HG03039 (cell line): ENCODE measurements around the gene VWA2.

Source experiments
- ATAC-seq: cut with Tn5 transposase; IDR thresholded peaks from one replicate; pipeline ENCODE4 v1.9.1; 2021; ENCODE audit warnings: mild to moderate bottlenecking, moderate library complexity; ENCODE audit not compliant: unreplicated experiment

VWA2 gene

DNA sequence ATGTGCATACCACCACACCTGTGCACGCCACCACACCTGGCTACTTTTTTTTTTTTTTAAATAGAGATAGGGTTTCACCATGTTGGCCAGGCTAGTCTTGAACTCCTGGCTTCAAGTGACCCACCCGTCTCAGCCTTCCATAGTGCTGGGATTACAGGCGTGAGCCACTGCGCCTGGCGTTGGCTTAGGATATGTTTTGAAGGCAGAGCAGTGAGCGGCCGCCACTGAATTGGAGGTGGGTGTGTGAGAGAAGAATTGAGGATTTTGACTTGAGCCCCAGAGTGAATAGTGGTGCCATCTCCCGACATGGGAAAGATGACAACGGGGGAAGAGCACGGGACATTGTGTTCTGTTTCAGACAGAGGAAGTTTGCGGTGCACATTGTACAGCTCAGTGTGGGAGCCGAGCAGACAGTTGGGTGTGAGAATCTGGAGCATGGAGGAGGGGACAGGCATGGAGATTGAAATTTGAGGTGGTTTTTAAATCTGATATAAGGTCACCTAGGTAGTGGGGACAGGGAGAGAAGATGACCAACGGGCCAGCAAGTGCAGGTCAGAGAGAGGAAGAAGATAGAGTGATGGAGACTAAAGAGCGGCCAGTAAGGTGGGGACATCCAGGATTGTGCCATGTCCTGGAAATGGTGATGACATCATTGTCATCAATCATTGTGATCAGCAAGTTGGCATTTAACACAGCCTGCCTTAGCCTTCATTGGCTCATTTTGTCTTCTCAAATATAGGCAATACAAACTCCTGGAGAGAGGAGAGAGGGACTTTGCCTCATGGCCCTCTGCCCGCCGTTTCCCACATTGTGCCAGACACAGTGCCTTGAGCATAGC is 35.8 kb downstream of the VWA2 start:
- ATAC-seq, result no peak

DNA sequence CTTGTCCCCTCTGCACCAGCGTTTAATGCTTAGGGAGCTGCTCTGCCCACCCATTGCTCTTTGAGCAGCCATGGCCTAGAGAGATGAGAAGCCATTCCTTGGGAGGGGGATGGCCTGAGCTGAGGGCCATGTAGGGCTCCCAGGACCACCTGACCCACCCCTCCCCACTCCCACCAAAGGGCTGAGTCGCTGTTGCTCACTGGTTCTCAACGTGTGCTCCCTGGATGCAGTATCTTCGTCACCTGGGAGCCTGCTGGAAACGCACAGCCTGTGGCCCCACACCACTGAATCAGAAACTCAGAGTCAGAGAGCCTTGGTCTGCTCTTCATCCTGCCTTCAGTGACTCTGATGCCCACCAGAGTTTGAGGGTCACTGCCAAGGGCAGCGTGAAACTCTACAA is 37.0 kb downstream of the VWA2 start:
- no peak for ATAC-seq

DNA sequence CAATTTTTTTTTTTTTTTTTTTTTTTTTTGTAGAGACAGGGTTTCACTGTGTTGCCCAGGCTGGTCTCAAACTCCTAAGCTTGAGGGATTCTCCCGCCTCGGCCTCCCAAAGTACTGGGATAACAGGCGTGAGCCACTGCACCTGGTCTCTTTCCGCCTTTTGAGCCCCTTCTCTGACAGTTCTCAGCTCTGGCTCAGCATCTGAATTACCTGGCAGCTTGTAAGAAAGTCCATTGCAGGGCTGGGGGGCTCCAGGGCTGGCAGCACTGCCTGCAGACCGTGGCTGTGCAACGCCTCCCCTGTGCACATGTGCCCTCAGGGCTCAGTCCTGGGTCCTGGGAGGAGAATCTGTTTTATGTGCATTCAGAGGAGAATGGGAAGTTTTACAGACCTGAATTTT is 37.6 kb downstream of the VWA2 start:
- ATAC-seq, result no peak

DNA sequence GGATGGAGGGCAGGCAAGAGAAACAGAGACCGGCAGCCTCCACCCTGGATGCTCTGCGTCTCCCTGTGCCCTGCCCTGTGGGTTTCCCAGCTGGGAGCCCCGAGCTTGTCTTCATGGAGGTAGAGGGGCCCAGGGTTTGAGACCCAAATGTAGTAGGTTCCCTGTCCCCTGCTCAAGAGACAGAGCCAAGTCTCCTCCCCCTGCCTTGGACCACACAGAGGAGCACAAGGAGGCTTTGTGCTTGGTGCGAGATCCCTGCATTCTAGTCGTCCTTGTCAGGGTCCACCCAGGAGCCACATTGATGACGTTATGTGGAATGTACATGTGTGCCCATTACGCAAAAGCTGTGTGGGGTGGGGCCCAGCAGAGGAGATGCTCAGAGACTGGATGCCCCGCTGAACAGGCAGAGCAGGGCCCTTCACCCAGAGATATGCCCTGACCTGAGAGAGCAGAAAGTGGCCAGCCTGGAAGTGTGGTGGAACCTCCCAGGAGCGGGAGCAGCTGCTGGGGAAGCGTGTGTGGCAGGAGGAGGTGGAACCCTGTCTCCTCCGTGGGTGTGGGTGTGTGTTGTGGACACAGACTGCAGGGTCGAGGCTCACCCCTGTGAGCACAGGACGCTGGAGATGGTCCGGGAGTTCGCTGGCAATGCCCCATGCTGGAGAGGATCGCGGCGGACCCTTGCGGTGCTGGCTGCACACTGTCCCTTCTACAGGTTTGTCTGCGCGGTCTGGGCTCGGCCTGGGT is 39.3 kb downstream of the VWA2 start:
- no peak for ATAC-seq

DNA sequence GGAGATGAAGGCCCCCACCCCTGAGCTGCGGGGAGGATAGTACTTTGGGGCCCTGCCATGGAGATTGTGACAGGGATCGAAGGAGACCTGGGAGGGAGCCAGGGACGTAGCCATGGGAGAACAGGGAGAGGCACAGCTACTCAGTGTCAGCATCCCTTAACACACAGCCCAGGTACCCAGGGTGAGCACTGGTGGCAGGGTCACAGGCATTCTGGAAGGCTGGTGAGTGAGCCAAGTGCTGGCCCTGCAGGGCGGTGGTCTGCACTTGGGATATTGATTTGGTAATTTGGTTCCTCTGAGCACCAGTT is 39.8 kb downstream of the VWA2 start:
- no peak for ATAC-seq

DNA sequence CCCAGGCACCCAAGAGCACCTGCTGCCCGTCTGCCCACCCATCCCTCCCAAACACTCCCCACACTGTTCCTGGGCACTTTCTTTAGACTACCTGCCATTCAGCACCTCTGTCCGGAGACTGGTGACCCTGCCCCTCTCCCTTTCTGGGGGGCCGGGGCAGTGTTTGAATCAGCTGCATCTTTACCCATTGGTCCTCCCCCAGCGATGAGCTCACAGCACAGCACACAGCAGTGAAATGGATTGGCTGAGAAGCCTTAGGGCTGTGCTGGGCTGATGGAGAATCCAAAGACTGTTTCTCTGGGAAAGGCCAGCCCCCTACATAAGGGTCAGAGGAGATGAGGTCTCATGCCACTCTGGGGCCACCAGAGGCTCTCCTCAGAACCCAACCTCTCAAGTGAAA is 40.2 kb downstream of the VWA2 start:
- no peak for ATAC-seq

DNA sequence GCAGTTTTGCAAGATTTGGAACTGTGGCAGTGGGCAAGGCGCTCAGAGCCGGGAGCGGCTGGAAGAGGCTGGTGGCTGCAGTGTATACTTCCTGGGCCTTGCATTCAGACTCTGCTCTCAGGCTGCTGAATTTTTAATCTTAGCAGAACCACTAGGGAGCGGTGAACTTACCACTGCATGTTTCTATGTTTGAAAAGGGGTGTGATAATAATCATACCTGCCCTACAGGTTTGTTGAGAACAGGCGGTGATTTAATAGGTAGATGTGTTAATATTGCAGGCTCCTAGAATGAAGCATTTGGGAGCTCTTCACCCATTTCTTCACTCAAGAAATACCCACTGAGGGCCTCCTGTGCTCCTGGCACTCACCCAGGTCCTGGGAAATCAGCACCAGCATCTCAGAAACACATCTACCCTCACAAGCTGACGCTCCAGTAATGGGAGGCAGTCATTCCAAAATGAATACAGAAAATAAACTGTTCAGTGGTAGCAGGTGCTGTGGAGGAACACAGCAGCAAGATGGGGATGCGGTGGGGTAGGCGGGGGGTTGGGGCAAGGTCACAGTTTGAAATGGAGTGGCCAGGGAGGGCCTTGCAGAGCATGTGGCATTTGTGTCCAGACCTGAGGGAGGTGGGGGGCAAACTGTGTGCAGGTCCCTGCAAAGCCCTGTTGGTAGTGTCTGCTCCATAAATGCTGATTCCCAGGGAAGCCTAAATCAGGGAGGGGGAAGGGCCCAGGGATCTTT is 41.0 kb downstream of the VWA2 start:
- no peak for ATAC-seq

DNA sequence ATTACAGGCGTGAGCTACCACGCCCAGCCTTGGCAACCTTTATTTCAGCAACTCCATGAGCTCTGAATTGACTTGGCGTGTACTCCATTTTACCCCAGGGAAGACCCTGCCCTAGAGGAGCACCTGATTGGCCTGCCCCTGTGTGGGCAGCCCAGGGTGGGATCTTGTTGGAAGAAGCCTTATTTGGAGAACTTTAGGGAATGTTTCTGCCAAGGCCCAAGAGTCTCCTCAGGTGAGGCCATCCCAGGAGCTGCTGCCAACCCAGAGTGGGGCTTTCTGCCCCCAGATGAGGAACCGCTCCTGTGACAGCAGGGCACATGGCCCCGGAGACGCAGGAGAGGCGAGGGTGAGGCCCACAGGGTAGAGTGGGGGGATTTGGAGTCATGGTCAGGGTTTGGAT is 42.0 kb downstream of the VWA2 start:
- ATAC-seq, result no peak

DNA sequence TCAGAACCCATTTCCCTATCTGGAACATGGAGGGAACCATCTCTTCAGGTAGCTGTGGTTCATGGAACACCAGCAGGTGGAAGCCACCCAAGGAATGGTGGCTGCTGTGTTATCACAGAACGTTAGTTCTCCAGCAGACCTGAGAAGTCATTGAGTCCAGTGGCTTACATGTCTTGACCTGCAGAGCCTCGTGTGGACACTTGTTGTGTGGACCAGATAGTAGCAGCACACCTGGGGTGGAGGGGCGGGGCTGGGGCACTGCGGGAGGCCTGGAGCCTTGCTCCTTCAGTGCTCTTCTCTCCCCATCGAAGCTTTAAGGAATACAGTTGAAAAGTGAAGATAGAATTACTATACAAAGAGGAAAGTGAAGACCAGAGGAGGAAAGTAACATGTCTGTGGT is 42.4 kb downstream of the VWA2 start:
- no peak for ATAC-seq

DNA sequence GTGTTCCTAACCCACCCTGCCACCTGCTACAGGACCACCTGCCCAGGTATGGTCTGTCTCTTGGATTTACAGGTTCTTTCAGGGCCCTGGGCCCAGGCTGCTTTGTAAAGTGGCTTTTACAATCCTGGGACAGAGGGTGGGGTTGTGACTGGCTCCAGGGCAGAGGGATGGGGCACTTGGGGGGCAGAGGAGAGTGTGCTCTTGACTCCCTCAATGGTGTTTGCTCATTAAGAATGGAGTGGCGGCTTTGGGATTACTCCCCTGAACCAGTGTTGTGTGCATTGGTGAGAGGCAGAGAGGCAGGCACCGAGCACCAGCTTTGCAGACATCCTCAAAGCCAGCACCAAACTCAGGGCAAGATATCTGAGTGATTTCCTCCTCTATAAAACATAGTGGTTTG is 43.5 kb downstream of the VWA2 start:
- ATAC-seq, result no peak

DNA sequence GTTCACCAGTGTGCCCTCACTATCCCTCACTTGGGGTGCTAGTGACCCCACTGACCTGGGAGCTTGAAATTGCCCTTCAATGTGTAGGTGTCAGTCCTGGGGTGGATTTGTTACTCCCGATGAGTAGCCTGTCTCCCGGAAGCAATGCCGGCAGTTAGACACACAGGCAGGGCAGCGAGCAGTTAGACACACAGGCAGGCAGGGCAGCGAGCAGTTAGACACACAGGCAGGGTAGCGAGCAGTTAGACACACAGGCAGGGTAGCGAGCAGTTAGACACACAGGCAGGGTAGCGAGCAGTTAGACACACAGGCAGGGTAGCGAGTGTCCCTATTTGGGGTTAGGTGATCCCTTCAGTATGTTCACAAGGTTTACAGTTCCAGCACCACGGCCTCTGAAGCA is 44.0 kb downstream of the VWA2 start:
- ATAC-seq, result no peak

DNA sequence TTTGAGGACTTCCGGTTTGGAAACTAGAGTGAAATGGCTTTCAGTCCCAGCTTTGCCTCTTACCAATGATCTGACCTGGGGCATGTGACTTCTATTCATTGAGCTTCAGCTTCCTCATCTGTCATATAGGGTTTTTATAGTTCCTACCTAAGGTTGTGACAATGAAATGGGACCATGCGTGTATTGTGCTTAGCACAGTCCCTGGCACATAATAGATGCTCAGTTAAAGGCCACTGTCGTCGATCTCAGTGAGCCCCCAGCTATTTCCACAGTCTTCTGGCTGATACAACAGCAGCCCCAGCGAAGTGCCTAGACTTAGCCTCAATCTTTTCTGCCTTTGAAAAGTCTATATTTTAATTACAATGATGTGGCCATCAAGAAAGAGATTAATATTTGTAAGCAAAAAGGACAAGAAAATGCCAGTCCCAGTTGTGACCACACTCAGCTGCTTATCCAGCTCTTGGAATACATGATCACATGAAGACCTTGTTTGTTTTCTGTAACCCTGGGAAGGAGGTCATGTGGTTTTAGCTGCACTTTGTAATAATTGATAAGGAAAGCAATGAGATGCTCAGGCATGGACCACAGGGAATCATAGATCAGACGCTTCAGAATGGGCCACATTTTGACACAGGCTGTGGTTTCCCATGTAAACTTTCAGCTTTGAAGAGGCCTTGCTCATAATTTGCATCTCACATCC is 44.6 kb downstream of the VWA2 start:
- ATAC-seq, result no peak

DNA sequence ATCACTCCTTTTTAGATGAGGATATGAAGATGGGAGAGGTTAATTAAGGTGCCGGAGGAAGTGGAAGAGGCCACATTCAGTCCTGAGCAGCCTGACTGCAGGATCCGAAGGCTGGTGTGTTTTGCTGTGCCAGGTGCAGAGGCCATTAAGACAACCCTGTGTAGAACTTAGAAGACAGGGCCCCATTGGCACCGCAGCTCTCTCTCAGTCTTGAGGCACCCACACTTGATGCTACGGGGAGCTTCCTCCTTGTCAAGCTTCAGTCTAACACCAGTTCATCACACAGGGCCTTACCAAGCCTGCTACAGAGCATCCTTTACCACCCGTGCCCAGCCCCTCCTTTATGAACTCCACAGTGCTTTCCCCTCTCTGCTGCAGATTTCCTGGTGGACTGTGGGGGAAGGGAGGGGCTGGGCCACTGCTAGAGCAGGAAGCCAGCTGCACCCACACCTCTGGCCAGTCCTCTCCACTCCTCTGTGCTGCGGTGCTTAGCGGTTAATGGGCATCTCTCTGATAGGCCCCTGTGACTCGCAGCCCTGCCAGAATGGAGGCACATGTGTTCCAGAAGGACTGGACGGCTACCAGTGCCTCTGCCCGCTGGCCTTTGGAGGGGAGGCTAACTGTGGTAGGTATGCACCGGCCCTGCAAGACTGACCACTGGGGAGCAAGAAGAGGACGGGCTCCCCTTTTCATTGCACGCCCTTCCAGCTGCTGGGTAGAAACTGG is 45.5 kb downstream of the VWA2 start:
- no peak for ATAC-seq

DNA sequence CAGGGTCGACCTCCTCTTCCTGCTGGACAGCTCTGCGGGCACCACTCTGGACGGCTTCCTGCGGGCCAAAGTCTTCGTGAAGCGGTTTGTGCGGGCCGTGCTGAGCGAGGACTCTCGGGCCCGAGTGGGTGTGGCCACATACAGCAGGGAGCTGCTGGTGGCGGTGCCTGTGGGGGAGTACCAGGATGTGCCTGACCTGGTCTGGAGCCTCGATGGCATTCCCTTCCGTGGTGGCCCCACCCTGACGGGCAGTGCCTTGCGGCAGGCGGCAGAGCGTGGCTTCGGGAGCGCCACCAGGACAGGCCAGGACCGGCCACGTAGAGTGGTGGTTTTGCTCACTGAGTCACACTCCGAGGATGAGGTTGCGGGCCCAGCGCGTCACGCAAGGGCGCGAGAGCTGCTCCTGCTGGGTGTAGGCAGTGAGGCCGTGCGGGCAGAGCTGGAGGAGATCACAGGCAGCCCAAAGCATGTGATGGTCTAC is 46.9 kb downstream of the VWA2 start:
- ATAC-seq, result no peak

DNA sequence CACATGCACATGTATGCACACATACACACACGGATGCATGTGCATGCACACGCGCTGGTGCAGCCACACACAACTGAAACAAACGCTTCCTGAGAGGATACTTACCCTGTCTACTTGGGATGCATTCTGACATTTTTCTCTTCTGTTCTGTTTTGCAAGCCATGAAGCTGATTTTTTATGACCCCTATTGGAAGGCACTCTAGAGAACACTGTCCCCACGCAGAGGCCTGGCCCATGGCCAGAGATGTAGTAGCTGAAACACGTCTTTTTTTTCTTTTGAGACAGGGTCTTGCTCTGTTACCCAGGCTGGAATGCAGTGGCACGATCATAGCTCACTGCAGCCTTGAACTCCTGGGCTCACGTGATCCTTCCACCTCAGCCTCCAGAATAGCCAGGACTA is 47.9 kb downstream of the VWA2 start:
- no peak for ATAC-seq

DNA sequence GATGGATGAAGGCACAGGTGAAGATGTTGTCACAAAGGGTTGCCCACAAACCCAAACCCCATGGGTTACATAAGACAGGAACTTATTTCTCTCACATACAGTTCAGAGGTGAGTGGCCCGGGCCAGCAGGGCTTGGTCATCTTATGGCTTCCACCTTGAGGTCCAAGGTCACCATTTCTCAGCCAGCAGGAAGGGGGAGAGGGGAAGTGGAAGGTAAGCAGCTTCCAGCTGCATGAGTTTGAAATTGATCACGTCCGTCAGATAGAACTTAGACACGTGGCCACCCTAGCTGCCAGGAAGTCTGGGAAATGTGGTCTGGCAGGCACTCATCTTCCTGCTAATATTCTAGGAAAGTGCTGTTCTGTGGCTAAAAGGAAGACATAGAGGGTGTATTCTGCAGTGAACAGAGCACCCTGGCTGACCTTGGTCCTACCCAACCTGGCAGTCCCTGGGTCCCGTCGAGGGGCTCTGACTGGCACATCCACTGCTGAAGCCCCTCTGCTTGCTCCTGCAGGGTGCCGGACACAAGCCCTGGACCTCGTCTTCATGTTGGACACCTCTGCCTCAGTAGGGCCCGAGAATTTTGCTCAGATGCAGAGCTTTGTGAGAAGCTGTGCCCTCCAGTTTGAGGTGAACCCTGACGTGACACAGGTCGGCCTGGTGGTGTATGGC is 49.5 kb downstream of the VWA2 start:
- ATAC-seq, result no peak

DNA sequence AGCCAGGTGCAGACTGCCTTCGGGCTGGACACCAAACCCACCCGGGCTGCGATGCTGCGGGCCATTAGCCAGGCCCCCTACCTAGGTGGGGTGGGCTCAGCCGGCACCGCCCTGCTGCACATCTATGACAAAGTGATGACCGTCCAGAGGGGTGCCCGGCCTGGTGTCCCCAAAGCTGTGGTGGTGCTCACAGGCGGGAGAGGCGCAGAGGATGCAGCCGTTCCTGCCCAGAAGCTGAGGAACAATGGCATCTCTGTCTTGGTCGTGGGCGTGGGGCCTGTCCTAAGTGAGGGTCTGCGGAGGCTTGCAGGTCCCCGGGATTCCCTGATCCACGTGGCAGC is 50.0 kb downstream of the VWA2 start:
- no peak for ATAC-seq

DNA sequence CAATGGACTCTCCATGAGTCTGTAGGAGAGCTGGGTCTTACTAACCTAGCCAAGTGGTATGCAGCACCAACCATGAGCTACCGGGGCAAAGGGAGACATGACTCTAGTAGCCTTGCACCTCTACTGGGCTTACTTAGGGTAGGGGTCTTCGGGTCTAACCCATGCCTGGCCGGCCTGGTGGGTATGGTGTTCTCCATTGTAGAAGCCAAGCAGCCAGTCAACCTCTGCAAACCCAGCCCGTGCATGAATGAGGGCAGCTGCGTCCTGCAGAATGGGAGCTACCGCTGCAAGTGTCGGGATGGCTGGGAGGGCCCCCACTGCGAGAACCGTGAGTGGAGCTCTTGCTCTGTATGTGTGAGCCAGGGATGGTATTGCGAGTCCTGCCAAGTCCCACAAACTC is 51.0 kb downstream of the VWA2 start:
- no peak for ATAC-seq

DNA sequence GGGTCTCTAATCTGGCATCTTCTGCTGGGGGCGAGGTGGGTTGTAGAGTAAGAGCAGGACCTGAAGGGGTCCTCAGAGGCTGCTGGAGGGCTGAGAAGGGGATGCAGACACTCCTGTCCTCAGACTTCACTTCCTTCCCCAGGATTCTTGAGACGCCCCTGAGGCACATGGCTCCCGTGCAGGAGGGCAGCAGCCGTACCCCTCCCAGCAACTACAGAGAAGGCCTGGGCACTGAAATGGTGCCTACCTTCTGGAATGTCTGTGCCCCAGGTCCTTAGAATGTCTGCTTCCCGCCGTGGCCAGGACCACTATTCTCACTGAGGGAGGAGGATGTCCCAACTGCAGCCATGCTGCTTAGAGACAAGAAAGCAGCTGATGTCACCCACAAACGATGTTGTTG is 52.0 kb downstream of the VWA2 start:
- no peak for ATAC-seq

DNA sequence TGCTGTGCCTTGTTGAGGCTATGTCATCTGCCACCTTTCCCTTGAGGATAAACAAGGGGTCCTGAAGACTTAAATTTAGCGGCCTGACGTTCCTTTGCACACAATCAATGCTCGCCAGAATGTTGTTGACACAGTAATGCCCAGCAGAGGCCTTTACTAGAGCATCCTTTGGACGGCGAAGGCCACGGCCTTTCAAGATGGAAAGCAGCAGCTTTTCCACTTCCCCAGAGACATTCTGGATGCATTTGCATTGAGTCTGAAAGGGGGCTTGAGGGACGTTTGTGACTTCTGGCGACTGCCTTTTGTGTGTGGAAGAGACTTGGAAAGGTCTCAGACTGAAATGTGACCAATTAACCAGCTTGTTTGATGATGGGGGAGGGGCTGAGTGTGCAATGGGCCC is 52.5 kb downstream of the VWA2 start:
- no peak for ATAC-seq
